PC-3 (cell line): ENCODE data around the gene OR56B4. TPM values are rescaled to one million over a fixed set of nuclear protein-coding genes. Genes with fewer than 3 reads are reported as not detected.

Source experiments
- ATAC-seq: fragments of 200-7000 bp; cut with Tn5 transposase; 2 replicates; pipeline ENCODE4 v1.9.1; 2020; ENCODE audit warnings: mild to moderate bottlenecking, moderate library complexity
- BruUV-seq: library from RNA; stranded (reverse); fragments of 400-500 nt; replicated peaks from 2 replicates; lab custom pipeline; 2021; lab: Mats Ljungman, UMichigan
- CTCF ChIA-PET: fragments of 300-600 bp; sonication (Branson Sonifier 250); formaldehyde crosslinking; loops from one replicate; lab custom pipeline; 2022; ENCODE audit warnings: antibody characterized with exemption; lab: Charles Lee
- POLR2A ChIA-PET: fragments of 300-600 bp; sonication (Branson Sonifier 250); formaldehyde crosslinking; loops from one replicate; lab custom pipeline; 2022; ENCODE audit warnings: antibody characterized with exemption; ENCODE audit not compliant: unreplicated experiment; lab: Charles Lee
- DNase-seq: peaks from one replicate; pipeline ENCODE4 v3.0.0-alpha.2; 2015
- H2AFZ ChIP-seq: fragments of 300-600 bp; sonication (generic); 2 replicates; pipeline ENCODE4 v1.6.0; 2016; ENCODE audit warnings: antibody characterized with exemption, low read length
- H3F3A ChIP-seq: fragments of 300-600 bp; sonication (generic); one replicate; pipeline ENCODE4 v1.6.0; 2017; ENCODE audit warnings: antibody characterized with exemption, low read length, control low read depth, mild to moderate bottlenecking; ENCODE audit not compliant: unreplicated experiment
- H3K27ac ChIP-seq: fragments of 300-600 bp; sonication (generic); 2 replicates; pipeline ENCODE4 v1.5.1; 2016; ENCODE audit warnings: mild to moderate bottlenecking, low read length
- H3K27me3 ChIP-seq: fragments of 300-600 bp; sonication (generic); 2 replicates; pipeline ENCODE4 v1.6.1; 2016; ENCODE audit warnings: low read length, mixed read lengths
- H3K36me3 ChIP-seq: fragments of 300-600 bp; sonication (generic); 2 replicates; pipeline ENCODE4 v1.6.1; 2016; ENCODE audit warnings: low read depth, mixed run types, low read length, mixed read lengths
- H3K4me1 ChIP-seq: fragments of 300-600 bp; sonication (generic); 2 replicates; pipeline ENCODE4 v1.5.1; 2016; ENCODE audit warnings: low read length; ENCODE audit not compliant: insufficient read depth
- H3K4me2 ChIP-seq: fragments of 300-600 bp; sonication (generic); 2 replicates; pipeline ENCODE4 v1.6.0; 2016; ENCODE audit warnings: low read length
- H3K4me3 ChIP-seq: fragments of 300-600 bp; sonication (generic); 2 replicates; pipeline ENCODE4 v1.5.1; 2016; ENCODE audit warnings: mild to moderate bottlenecking, low read length, mixed read lengths
- H3K79me2 ChIP-seq: fragments of 300-600 bp; sonication (generic); 2 replicates; pipeline ENCODE4 v1.6.1; 2017; ENCODE audit warnings: low read length, mixed read lengths
- H3K9ac ChIP-seq: fragments of 300-600 bp; sonication (generic); 2 replicates; pipeline ENCODE4 v1.6.0; 2016; ENCODE audit warnings: mild to moderate bottlenecking, low read length
- H3K9me2 ChIP-seq: fragments of 300-600 bp; sonication (generic); replicated peaks from 2 replicates; pipeline ENCODE4 v1.6.1; 2016; ENCODE audit warnings: mixed run types, low read length, mixed read lengths
- H3K9me3 ChIP-seq: fragments of 300-600 bp; sonication (generic); 2 replicates; pipeline ENCODE4 v1.6.1; 2016; ENCODE audit warnings: low read length, mixed read lengths
- H4K20me1 ChIP-seq: fragments of 300-600 bp; sonication (generic); 2 replicates; pipeline ENCODE4 v1.6.1; 2016; ENCODE audit warnings: low read length, mixed read lengths
- CTCF ChIP-seq: fragments of 300-600 bp; sonication (generic); conservative IDR thresholded peaks from 2 replicates; pipeline ENCODE4 v1.5.1; 2017; ENCODE audit warnings: antibody characterized with exemption, low read depth, mild to moderate bottlenecking, low read length
- EZH2 ChIP-seq: fragments of 300-600 bp; sonication (generic); IDR thresholded peaks from one replicate; pipeline ENCODE4 v1.6.1; 2017; ENCODE audit warnings: antibody characterized with exemption, mild to moderate bottlenecking, low read length; ENCODE audit not compliant: unreplicated experiment
- EZH2phosphoT487 ChIP-seq: fragments of 300-600 bp; sonication (generic); IDR thresholded peaks from 2 replicates; pipeline ENCODE4 v1.6.1; 2018; ENCODE audit warnings: mild to moderate bottlenecking, antibody characterized with exemption, low read length, borderline replicate concordance
- intact Hi-C: fragments of 100-400 bp; cut with micrococcal nuclease; formaldehyde crosslinking; loops from 2 replicates; pipeline ENCODE4 v1.9.0; 2023
- total RNA-seq: library from RNA; depleted of rRNA; stranded (reverse); fragments of >200 nt; gene quantifications from 2 replicates; pipeline ENCODE4 v1.2.3, GENCODE V29; 2014

OR56B4 gene
- total RNA-seq, 1 experiment from 2014 or later = not detected

DNA sequence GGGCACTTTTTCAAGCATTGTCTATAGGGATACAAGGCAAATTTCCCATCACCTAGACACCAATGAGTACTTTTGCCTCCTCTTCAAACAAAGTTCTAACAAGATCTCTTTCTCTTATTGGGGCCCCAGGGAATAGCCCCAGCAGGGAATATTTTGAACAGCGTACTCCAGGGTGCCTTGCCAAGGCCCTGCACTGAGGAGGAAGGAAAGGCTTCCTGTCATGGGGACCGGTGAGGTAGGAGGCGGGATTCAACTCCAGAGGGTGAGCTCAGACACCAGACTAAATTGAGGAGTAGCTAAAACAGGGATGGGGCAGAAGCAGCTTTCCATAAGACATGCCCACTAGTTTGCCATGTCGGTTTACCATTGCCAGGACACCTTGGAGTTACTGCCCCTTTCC, 28.0 kb upstream of the OR56B4 start:
- BruUV-seq = no TSS peak
- TF ChIP-seq EZH2 = no peak
- no peak for TF ChIP-seq EZH2phosphoT487
- no peak for TF ChIP-seq CTCF
- POLR2A ChIA-PET = no interaction called here

DNA sequence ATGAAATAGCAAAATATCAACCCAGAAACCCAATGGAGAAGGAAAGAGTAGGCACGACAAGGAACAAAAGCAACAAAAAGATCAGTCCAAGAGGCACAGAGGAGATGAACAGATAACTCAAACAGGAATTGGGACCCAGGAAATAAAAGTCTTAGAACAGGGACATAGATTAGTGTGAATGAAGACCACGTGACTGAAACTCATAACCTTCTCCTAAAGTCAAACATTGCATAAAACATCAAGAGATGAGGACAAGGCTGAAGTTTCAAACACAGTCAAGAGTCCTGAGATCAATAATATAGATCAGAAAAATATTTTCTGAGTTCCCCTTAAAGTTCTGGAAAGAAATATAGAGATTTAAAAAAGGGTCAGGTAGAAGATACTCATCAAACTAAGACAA, 24.4 kb upstream of the OR56B4 start:
- H4K20me1 ChIP-seq = no peaks in the 10 kb centered on the region
- no peaks in the 10 kb centered on the region for H3K9me3 ChIP-seq
- no peak overlapping the region for H3K9ac ChIP-seq
- H3K4me3 ChIP-seq = no peak overlapping the region
- H3K4me2 ChIP-seq = no peak overlapping the region
- no peaks in the 10 kb centered on the region for H3K27me3 ChIP-seq
- H3K4me1 ChIP-seq = no peaks in the 10 kb centered on the region
- DNase-seq (no peak), ATAC-seq (no peak)
- no peaks in the 10 kb centered on the region for H3K36me3 ChIP-seq
- ChIA-PET CTCF (no interaction called here), POLR2A (no interaction called here)
- no peaks in the 10 kb centered on the region for H3F3A ChIP-seq
- H3K9me2 ChIP-seq = no peaks in the 10 kb centered on the region
- H3K79me2 ChIP-seq = no peaks in the 10 kb centered on the region
- no peak overlapping the region for H2AFZ ChIP-seq
- intact Hi-C loops = no loop called here
- no peak for TF ChIP-seq EZH2phosphoT487
- TF ChIP-seq EZH2 = no peak
- TF ChIP-seq CTCF = no peak
- no peak overlapping the region for H3K27ac ChIP-seq
- BruUV-seq = no TSS peak

More for the DNA sequence above, 28.0 kb upstream of the OR56B4 start:
- Histone ChIP-seq H2AFZ (no peak overlapping the region), H3K9ac (no peak overlapping the region), H3K36me3 (no peaks in the 10 kb centered on the region), H3K27me3 (no peaks in the 10 kb centered on the region), H3K9me3 (no peaks in the 10 kb centered on the region), H3K4me1 (no peaks in the 10 kb centered on the region), H3K27ac (no peak overlapping the region), H4K20me1 (no peaks in the 10 kb centered on the region), H3F3A (no peaks in the 10 kb centered on the region), H3K9me2 (no peaks in the 10 kb centered on the region), H3K79me2 (no peaks in the 10 kb centered on the region), H3K4me3 (no peak overlapping the region), H3K4me2 (no peak overlapping the region)
- ATAC-seq (no peak), DNase-seq (no peak)
- intact Hi-C loops = no loop called here
- CTCF ChIA-PET = no interaction called here

- intact Hi-C loops = no loop called here
- POLR2A ChIA-PET = no interaction called here
- no TSS peak for BruUV-seq
- no peaks in the 10 kb centered on the region for H3K9me3 ChIP-seq
- no peak for TF ChIP-seq EZH2
- TF ChIP-seq EZH2phosphoT487 = no peak
- no peak for TF ChIP-seq CTCF
- ATAC-seq (no peak), DNase-seq (no peak)
- no peak overlapping the region for H3K4me3 ChIP-seq
- no peaks in the 10 kb centered on the region for H3K36me3 ChIP-seq
- no peak overlapping the region for H3K27ac ChIP-seq
- CTCF ChIA-PET = no interaction called here
- no peaks in the 10 kb centered on the region for H3K27me3 ChIP-seq
- no peaks in the 10 kb centered on the region for H4K20me1 ChIP-seq
- H3K9ac ChIP-seq = no peak overlapping the region
- H3K4me2 ChIP-seq = no peak overlapping the region
- no peaks in the 10 kb centered on the region for H3K9me2 ChIP-seq
- no peak overlapping the region for H2AFZ ChIP-seq
- no peaks in the 10 kb centered on the region for H3K4me1 ChIP-seq
- H3F3A ChIP-seq = no peaks in the 10 kb centered on the region
- H3K79me2 ChIP-seq = no peaks in the 10 kb centered on the region
Observed at GRCh38 chr11:6084587-6084986, 22.9 kb upstream of the OR56B4 start.
